ENCODE results near the gene EHMT2. TPM values are rescaled to one million over a fixed set of nuclear protein-coding genes. Genes with fewer than 3 reads are reported as not detected.
"Not testable (repeated sequence)": the region's sequence is repeated elsewhere in the genome, so short reads cannot be mapped to it uniquely, and the experiment has no call there.

The EHMT2 gene
- total and polyA plus RNA-seq, 5 donors: 13.5 to 24.0 (median 19.9) TPM

DNA sequence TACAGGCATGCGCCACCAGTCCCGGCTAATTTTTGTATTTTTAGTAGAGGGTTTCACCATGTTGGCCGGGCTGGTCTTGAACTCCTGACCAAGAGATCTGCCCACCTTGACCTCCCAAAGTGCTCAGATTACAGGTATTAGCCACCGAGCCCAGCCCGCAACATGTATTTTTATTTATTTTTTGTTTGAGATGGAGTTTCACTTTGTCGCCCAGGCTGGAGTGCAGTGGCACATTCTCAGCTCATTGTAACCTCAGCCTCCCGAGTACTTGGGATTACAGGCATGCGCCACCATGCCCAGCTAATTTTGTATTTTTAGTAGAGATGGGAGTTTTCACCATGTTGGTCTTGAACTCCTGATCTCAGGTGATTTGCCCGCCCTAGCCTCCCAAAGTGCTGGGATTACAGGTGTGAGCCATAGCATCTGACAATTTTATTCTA is 59.4 kb downstream of the EHMT2 start:
- not testable (repeated sequence) for H3K4me3 ChIP-seq (ENCODE audit: low read length); H3K27ac ChIP-seq (ENCODE audit: low read length); H3K9me3 ChIP-seq (ENCODE audit: control insufficient read depth, low read length); H3K27me3 ChIP-seq (ENCODE audit: control insufficient read depth, insufficient read depth); ATAC-seq; H3K4me1 ChIP-seq (ENCODE audit: control insufficient read depth, insufficient read depth, low read length)
- intact Hi-C loops (cut with DNase I): loop anchor here in 2 of 4 donors (10.0 kb wide), 2 partner anchors 103 to 113 kb away; partner anchors contain the start of genes CLIC1 (in 1 of the 2), DDAH2 (in 1 of the 2), LY6G6C (in 1 of the 2) and MPIG6B (in 1 of the 2)
- peak in 1 of 3 donors; percentile 16 for DNase-seq
- WGBS: 88% methylated on average over 9 of the region's 9 CpGs

GRCh38 chr6:31837369-31838113 is 60.0 kb downstream of the EHMT2 start:
- Histone ChIP-seq H3K4me1 (ENCODE audit: control insufficient read depth, insufficient read depth, low read length) (peaks cover 8% of the 10 kb centered on the region), H3K27me3 (ENCODE audit: control insufficient read depth, insufficient read depth) (no peaks in the 10 kb centered on the region), H3K4me3 (ENCODE audit: low read length) (no peak overlapping the region), H3K9me3 (ENCODE audit: control insufficient read depth, low read length) (no peaks in the 10 kb centered on the region), H3K27ac (ENCODE audit: low read length) (no peak overlapping the region)
- 31% methylated on average over 1 of the region's 1 CpG for WGBS
- DNase-seq: no peak
- ATAC-seq: no peak
- intact Hi-C loops (cut with DNase I): loop anchor here in 2 of 4 donors (10.0 kb wide), 2 partner anchors 103 to 113 kb away; partner anchors contain the start of genes CLIC1 (in 1 of the 2), DDAH2 (in 1 of the 2), LY6G6C (in 1 of the 2) and MPIG6B (in 1 of the 2)

DNA sequence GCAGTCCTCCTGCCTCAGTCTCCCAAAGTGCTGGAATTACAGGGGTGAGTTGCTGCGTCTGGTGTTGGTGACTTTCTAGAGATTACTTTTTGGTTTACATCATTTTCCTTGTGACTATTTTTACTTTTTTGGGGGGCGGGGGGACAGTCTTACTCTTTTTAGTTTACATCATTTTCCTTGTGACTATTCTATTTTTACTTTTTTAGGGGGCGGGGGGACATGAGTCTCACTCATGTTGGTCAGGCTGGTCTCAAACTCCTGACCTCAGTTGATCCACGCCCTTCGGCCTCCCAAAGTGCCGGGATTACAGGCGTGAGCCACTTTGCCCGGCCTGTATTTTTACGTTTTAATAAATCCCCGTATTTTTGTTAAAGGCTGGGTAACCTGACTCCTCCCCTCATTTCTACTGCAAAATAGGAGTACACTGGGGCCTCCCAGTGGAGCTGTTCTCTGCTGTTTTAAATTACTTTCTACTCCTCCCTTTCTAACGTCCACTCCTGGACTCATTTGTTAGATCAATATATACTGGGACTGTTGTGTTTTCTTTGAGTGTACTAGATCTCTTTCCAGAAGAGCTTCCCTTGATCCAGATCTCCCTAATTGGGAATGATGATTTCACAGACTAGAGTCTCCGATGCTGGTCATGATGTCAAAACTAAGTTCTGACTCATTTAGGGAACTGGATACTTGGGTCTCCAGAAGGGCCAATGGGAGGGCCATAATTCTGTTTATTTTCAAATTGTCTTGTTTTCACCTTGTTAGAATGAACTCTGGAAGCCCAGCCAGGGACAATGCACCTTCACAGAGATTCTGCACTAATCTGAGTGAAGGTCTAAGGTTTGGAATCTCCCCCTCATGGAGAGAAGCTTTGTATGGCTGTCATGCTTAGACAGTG is 60.8 kb downstream of the EHMT2 start:
- ATAC-seq (no peak), DNase-seq (peak in 1 of 3 donors; percentile 21)
- intact Hi-C loops (cut with DNase I): loop anchor here in 2 of 4 donors (10.0 kb wide), 2 partner anchors 102 to 112 kb away; partner anchors contain the start of genes CLIC1 (in 1 of the 2), DDAH2 (in 1 of the 2), LY6G6C (in 1 of the 2) and MPIG6B (in 1 of the 2)
- Histone ChIP-seq H3K27me3 (ENCODE audit: control insufficient read depth, insufficient read depth) (no peaks in the 10 kb centered on the region), H3K9me3 (ENCODE audit: control insufficient read depth, low read length) (no peaks in the 10 kb centered on the region), H3K4me1 (ENCODE audit: control insufficient read depth, insufficient read depth, low read length) (peaks cover 8% of the 10 kb centered on the region), H3K4me3 (ENCODE audit: low read length) (peak overlapping the region; percentile 98), H3K27ac (ENCODE audit: low read length) (peak overlapping the region; percentile 70)
- WGBS: 22% methylated on average over 12 of the region's 12 CpGs

- H3K4me1 ChIP-seq (ENCODE audit: control insufficient read depth, insufficient read depth, low read length): peaks cover 8% of the 10 kb centered on the region
- no peak for ATAC-seq
- H3K9me3 ChIP-seq (ENCODE audit: control insufficient read depth, low read length): no peaks in the 10 kb centered on the region
- no peak for DNase-seq
- H3K27ac ChIP-seq (ENCODE audit: low read length): peak overlapping the region; percentile 70
- intact Hi-C loops (cut with DNase I): loop anchor here in 2 of 4 donors (10.0 kb wide), 2 partner anchors 101 to 111 kb away; partner anchors contain the start of genes CLIC1 (in 1 of the 2), DDAH2 (in 1 of the 2), LY6G6C (in 1 of the 2) and MPIG6B (in 1 of the 2)
- WGBS: 16% methylated on average over 14 of the region's 14 CpGs
- H3K4me3 ChIP-seq (ENCODE audit: low read length): peak overlapping the region; percentile 98
- no peaks in the 10 kb centered on the region for H3K27me3 ChIP-seq (ENCODE audit: control insufficient read depth, insufficient read depth)
These were observed 61.4 kb downstream of the EHMT2 start for GRCh38 chr6:31836047-31836473.

- H3K27me3 ChIP-seq (ENCODE audit: control insufficient read depth, insufficient read depth): no peaks in the 10 kb centered on the region
- WGBS: under 1% methylated on average over 59 of the region's 59 CpGs
- ATAC-seq (peak; percentile 93 to 94), DNase-seq (peak; percentile 88 to 96 (median 95))
- peaks cover 8% of the 10 kb centered on the region for H3K4me1 ChIP-seq (ENCODE audit: control insufficient read depth, insufficient read depth, low read length)
- peak overlapping the region; percentile 98 for H3K4me3 ChIP-seq (ENCODE audit: low read length)
- H3K27ac ChIP-seq (ENCODE audit: low read length): peak overlapping the region; percentile 99
- no peaks in the 10 kb centered on the region for H3K9me3 ChIP-seq (ENCODE audit: control insufficient read depth, low read length)
- intact Hi-C loops (cut with DNase I): loop anchor here in 2 of 4 donors (10.0 kb wide), 2 partner anchors 100 to 110 kb away; partner anchors contain the start of genes CLIC1 (in 1 of the 2), DDAH2 (in 1 of the 2), LY6G6C (in 1 of the 2) and MPIG6B (in 1 of the 2)
These were observed 62.9 kb downstream of the EHMT2 start for GRCh38 chr6:31834367-31835250.

GRCh38 chr6:31831350-31832215 is 65.9 kb downstream of the EHMT2 start:
- no peaks in the 10 kb centered on the region for H3K4me1 ChIP-seq (ENCODE audit: control insufficient read depth, insufficient read depth, low read length)

GRCh38 chr6:31830886-31831335 is 66.6 kb downstream of the EHMT2 start:
- Histone ChIP-seq H3K27me3 (ENCODE audit: control insufficient read depth, insufficient read depth) (no peaks in the 10 kb centered on the region), H3K9me3 (ENCODE audit: control insufficient read depth, low read length) (no peaks in the 10 kb centered on the region), H3K4me3 (ENCODE audit: low read length) (peak overlapping the region; percentile 96), H3K27ac (ENCODE audit: low read length) (no peak overlapping the region), H3K4me1 (ENCODE audit: control insufficient read depth, insufficient read depth, low read length) (peaks cover 4% of the 10 kb centered on the region)
- intact Hi-C loops (cut with DNase I): loop anchor here in 3 of 4 donors (2.0 to 10.0 kb wide), 3 partner anchors 96 to 150 kb away; partner anchors contain the start of genes CLIC1 (in 1 of the 3), DDAH2 (in 1 of the 3), LY6G5C (in 1 of the 3) and LY6G6C (in 1 of the 3)
- peak in 1 of 3 donors; percentile 3 for DNase-seq
- WGBS: 53% methylated on average over 6 of the region's 6 CpGs
- ATAC-seq: no peak

More at GRCh38 chr6:31831350-31832215, 65.9 kb downstream of the EHMT2 start:
- WGBS: 85% methylated on average over 15 of the region's 15 CpGs
- H3K27me3 ChIP-seq (ENCODE audit: control insufficient read depth, insufficient read depth): no peaks in the 10 kb centered on the region
- peak overlapping the region; percentile 96 for H3K4me3 ChIP-seq (ENCODE audit: low read length)
- intact Hi-C loops (cut with DNase I): loop anchor here in 3 of 4 donors (2.0 to 10.0 kb wide), 3 partner anchors 97 to 151 kb away; partner anchors contain the start of genes CLIC1 (in 1 of the 3), DDAH2 (in 1 of the 3), LY6G5C (in 1 of the 3) and LY6G6C (in 1 of the 3)
- DNase-seq: peak in 1 of 3 donors; percentile 23
- no peak overlapping the region for H3K27ac ChIP-seq (ENCODE audit: low read length)
- no peaks in the 10 kb centered on the region for H3K9me3 ChIP-seq (ENCODE audit: control insufficient read depth, low read length)
- ATAC-seq: no peak
